ENCODE measurements around the gene ITSN1. TPM values are rescaled to one million over a fixed set of nuclear protein-coding genes. Genes with fewer than 3 reads are reported as not detected.

The ITSN1 gene
- total RNA-seq, 1 donor from 2014 or later: 44.0 TPM

GRCh38 chr21:33770542-33770941 lies 128.2 kb downstream of the ITSN1 start:
- peaks cover 54% of the 10 kb centered on the region for H3K36me3 Mint-ChIP-seq (ENCODE audit: unreplicated experiment)
- H3K27me3 Mint-ChIP-seq (ENCODE audit: unreplicated experiment): no peaks in the 10 kb centered on the region
- TF ChIP-seq CTCF (IDR thresholded peaks at IDR 0.05): no peak
- no peak overlapping the region for H3K27ac Mint-ChIP-seq (ENCODE audit: unreplicated experiment)
- H3K4me1 Mint-ChIP-seq (ENCODE audit: unreplicated experiment): peaks cover 18% of the 10 kb centered on the region
- no peak for DNase-seq (ENCODE audit: extremely low spot score, unreplicated experiment)
- H3K4me3 Mint-ChIP-seq (ENCODE audit: unreplicated experiment): no peak overlapping the region
- peaks cover 3% of the 10 kb centered on the region for H3K9me3 Mint-ChIP-seq (ENCODE audit: unreplicated experiment)

GRCh38 chr21:33771976-33772375 lies 129.7 kb downstream of the ITSN1 start:
- no peak for TF ChIP-seq CTCF (IDR thresholded peaks at IDR 0.05)
- H3K27ac Mint-ChIP-seq (ENCODE audit: unreplicated experiment): no peak overlapping the region
- no peak for DNase-seq (ENCODE audit: extremely low spot score, unreplicated experiment)
- H3K4me3 Mint-ChIP-seq (ENCODE audit: unreplicated experiment): no peak overlapping the region
- H3K27me3 Mint-ChIP-seq (ENCODE audit: unreplicated experiment): no peaks in the 10 kb centered on the region
- peaks cover 3% of the 10 kb centered on the region for H3K9me3 Mint-ChIP-seq (ENCODE audit: unreplicated experiment)
- H3K4me1 Mint-ChIP-seq (ENCODE audit: unreplicated experiment): peaks cover 13% of the 10 kb centered on the region
- peaks cover 53% of the 10 kb centered on the region for H3K36me3 Mint-ChIP-seq (ENCODE audit: unreplicated experiment)

GRCh38 chr21:33774551-33774950 lies 132.2 kb downstream of the ITSN1 start:
- no peaks in the 10 kb centered on the region for H3K27me3 Mint-ChIP-seq (ENCODE audit: unreplicated experiment)
- TF ChIP-seq CTCF (IDR thresholded peaks at IDR 0.05): no peak
- peaks cover 21% of the 10 kb centered on the region for H3K9me3 Mint-ChIP-seq (ENCODE audit: unreplicated experiment)
- H3K4me1 Mint-ChIP-seq (ENCODE audit: unreplicated experiment): no peaks in the 10 kb centered on the region
- peaks cover 62% of the 10 kb centered on the region for H3K36me3 Mint-ChIP-seq (ENCODE audit: unreplicated experiment)
- no peak overlapping the region for H3K4me3 Mint-ChIP-seq (ENCODE audit: unreplicated experiment)
- H3K27ac Mint-ChIP-seq (ENCODE audit: unreplicated experiment): no peak overlapping the region
- no peak for DNase-seq (ENCODE audit: extremely low spot score, unreplicated experiment)

- no peak for TF ChIP-seq CTCF (IDR thresholded peaks at IDR 0.05)
- peaks cover 65% of the 10 kb centered on the region for H3K36me3 Mint-ChIP-seq (ENCODE audit: unreplicated experiment)
- H3K4me3 Mint-ChIP-seq (ENCODE audit: unreplicated experiment): no peak overlapping the region
- DNase-seq (ENCODE audit: extremely low spot score, unreplicated experiment): no peak
- no peaks in the 10 kb centered on the region for H3K27me3 Mint-ChIP-seq (ENCODE audit: unreplicated experiment)
- peaks cover 3% of the 10 kb centered on the region for H3K4me1 Mint-ChIP-seq (ENCODE audit: unreplicated experiment)
- H3K27ac Mint-ChIP-seq (ENCODE audit: unreplicated experiment): no peak overlapping the region
- peaks cover 21% of the 10 kb centered on the region for H3K9me3 Mint-ChIP-seq (ENCODE audit: unreplicated experiment)
Observed at GRCh38 chr21:33775100-33775828, 133.0 kb downstream of the ITSN1 start.

- Mint-ChIP-seq H3K27me3 (ENCODE audit: unreplicated experiment) (no peaks in the 10 kb centered on the region), H3K9me3 (ENCODE audit: unreplicated experiment) (peaks cover 18% of the 10 kb centered on the region), H3K4me1 (ENCODE audit: unreplicated experiment) (peaks cover 25% of the 10 kb centered on the region), H3K27ac (ENCODE audit: unreplicated experiment) (no peak overlapping the region), H3K36me3 (ENCODE audit: unreplicated experiment) (peaks cover 49% of the 10 kb centered on the region), H3K4me3 (ENCODE audit: unreplicated experiment) (no peak overlapping the region)
- no peak for DNase-seq (ENCODE audit: extremely low spot score, unreplicated experiment)
- TF ChIP-seq CTCF (IDR thresholded peaks at IDR 0.05): no peak
Observed at GRCh38 chr21:33780631-33781030, 138.3 kb downstream of the ITSN1 start.

Data from osteocyte (in vitro differentiated cells).